GM10266 (cell line): ENCODE data around the gene ZIC4.

Experiments used
- DNase-seq: peaks from one replicate; pipeline ENCODE4 v3.0.0; 2012; ENCODE audit errors: extremely low spot score
- CTCF ChIP-seq: IDR thresholded peaks from 2 replicates; pipeline ENCODE4 v1.5.1; 2012; ENCODE audit warnings: mild to moderate bottlenecking, low read depth; ENCODE audit not compliant: control insufficient read depth, insufficient read depth; ENCODE audit errors: missing control alignments

ZIC4 gene

GRCh38 chr3:147406028-147406931 is at the start of gene ZIC4:
Gene ZIC4, minus strand, starts transcription at chr3:147406543. Its CDS starts 3,746 bp downstream, at chr3:147402797.
- TF ChIP-seq CTCF, result no peak
- DNase-seq, result no peak

GRCh38 chr3:147449669-147450068 is 43.3 kb upstream of the ZIC4 start:
- no peak for TF ChIP-seq CTCF
- no peak for DNase-seq

- no peak for TF ChIP-seq CTCF
- DNase-seq, result no peak
Measured at GRCh38 chr3:147447224-147447623, 40.9 kb upstream of the ZIC4 start.

GRCh38 chr3:147431751-147432150 is 25.4 kb upstream of the ZIC4 start:
- no peak for TF ChIP-seq CTCF
- no peak for DNase-seq

GRCh38 chr3:147428754-147429153 is 22.4 kb upstream of the ZIC4 start:
- no peak for DNase-seq
- no peak for TF ChIP-seq CTCF

GRCh38 chr3:147428326-147428725 is 22.0 kb upstream of the ZIC4 start:
- no peak for TF ChIP-seq CTCF
- DNase-seq, result no peak

- no peak for TF ChIP-seq CTCF
- no peak for DNase-seq
Measured at GRCh38 chr3:147427746-147428145, 21.4 kb upstream of the ZIC4 start.
